Measurements from ENCODE around the gene FAM53A.

DNA sequence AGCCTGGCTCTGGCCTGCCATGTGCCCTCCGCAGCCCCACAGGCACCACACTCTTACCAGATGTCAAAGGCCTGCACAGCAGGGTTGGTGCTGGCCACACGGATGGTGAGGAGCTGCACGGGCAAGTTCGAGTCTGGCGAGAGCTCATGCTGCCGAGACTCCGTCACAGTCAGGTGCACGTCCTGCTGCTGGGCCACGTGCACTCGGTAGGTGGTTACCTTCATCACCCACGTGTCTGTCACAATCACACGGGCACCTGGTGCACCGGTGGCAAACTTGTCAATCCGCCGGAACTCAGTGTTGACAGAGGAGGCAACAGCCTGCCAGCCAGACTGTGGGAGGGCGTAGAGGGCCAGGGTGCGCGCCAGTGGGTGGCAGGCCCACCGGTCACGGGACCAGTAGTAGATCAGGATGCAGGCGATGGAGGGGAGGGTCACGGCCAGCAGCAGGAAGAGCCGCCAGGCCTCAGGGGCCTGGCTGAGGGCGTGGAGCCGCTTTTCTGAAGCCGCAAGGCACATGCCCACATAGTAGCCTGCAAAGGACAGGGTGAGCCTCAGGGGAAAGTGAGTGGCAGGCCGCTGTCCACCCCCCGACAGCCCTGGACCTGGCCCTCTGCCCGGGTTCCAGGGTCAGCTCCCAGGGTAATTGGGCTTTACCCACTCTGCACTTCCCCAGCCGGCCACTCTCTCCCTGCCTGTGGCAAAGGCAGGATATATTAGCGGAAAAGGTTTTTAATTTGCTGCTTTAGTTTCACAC is 34.2 kb upstream of the FAM53A start:
- TF ChIP-seq, protein P1, sequence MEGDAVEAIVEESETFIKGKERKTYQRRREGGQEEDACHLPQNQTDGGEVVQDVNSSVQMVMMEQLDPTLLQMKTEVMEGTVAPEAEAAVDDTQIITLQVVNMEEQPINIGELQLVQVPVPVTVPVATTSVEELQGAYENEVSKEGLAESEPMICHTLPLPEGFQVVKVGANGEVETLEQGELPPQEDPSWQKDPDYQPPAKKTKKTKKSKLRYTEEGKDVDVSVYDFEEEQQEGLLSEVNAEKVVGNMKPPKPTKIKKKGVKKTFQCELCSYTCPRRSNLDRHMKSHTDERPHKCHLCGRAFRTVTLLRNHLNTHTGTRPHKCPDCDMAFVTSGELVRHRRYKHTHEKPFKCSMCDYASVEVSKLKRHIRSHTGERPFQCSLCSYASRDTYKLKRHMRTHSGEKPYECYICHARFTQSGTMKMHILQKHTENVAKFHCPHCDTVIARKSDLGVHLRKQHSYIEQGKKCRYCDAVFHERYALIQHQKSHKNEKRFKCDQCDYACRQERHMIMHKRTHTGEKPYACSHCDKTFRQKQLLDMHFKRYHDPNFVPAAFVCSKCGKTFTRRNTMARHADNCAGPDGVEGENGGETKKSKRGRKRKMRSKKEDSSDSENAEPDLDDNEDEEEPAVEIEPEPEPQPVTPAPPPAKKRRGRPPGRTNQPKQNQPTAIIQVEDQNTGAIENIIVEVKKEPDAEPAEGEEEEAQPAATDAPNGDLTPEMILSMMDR (IDR thresholded peaks at IDR 0.05 in 8 of 11, conservative IDR thresholded peaks at IDR 0.05 in 3 of 11): no peak
- TF ChIP-seq POLR2A (IDR thresholded peaks at IDR 0.05): no peak
